ENCODE data around the gene TBCA.

DNA sequence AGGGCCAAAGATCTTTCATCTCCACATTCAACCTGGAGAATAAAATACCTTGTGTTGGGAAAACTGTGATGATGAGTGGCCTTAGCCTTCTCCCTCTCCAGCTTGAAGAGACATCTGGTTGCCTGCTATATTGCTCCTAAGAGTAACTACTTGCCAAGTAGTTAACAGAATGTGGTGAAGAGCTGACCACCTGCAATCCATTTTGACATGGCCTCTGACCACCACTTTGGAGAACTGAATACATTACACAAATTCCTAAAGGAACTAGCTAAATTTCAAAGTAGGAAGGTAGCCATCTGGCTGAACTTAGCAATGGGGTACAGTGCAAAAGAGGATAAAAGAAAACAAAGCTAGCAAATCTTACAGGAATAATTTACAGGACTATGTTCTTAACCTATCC is 7.2 kb downstream of the TBCA start:
- TF ChIP-seq, protein P1, sequence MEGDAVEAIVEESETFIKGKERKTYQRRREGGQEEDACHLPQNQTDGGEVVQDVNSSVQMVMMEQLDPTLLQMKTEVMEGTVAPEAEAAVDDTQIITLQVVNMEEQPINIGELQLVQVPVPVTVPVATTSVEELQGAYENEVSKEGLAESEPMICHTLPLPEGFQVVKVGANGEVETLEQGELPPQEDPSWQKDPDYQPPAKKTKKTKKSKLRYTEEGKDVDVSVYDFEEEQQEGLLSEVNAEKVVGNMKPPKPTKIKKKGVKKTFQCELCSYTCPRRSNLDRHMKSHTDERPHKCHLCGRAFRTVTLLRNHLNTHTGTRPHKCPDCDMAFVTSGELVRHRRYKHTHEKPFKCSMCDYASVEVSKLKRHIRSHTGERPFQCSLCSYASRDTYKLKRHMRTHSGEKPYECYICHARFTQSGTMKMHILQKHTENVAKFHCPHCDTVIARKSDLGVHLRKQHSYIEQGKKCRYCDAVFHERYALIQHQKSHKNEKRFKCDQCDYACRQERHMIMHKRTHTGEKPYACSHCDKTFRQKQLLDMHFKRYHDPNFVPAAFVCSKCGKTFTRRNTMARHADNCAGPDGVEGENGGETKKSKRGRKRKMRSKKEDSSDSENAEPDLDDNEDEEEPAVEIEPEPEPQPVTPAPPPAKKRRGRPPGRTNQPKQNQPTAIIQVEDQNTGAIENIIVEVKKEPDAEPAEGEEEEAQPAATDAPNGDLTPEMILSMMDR (IDR thresholded peaks at IDR 0.05): no peak
- no peak for TF ChIP-seq POLR2A (IDR thresholded peaks at IDR 0.05)

All from adrenal gland (tissue), 5 donors.